Body of pancreas (tissue), 4 donors: Measurements from ENCODE around the gene USP22.

Experiments used
- CTCF ChIP-seq, 7 experiments: fragments of 450-650 bp in 4 of 7; fragments of 200-600 bp in 3 of 7; sonication (generic) in 3 of 7; IDR thresholded peaks; one replicate each; pipeline ENCODE4 v1.5.1; 2016 to 2019; ENCODE audit warnings: antibody characterized with exemption in 7 of 7
- POLR2A ChIP-seq, 3 donors: fragments of 450-650 bp; IDR thresholded peaks; one replicate each; pipeline ENCODE4 v1.6.1; 2016; ENCODE audit warnings: antibody characterized with exemption in 3 of 3, mild to moderate bottlenecking in 2 of 3

GRCh38 chr17:20954794-20955193 is 88.0 kb downstream of the USP22 start:
- TF ChIP-seq CTCF (IDR thresholded peaks at IDR 0.05), result no peak
- TF ChIP-seq POLR2A (IDR thresholded peaks at IDR 0.05), result no peak
